ENCODE data around the gene HMBS. TPM values are rescaled to one million over a fixed set of nuclear protein-coding genes. Genes with fewer than 3 reads are reported as not detected.

The HMBS gene
- total RNA-seq, 4 donors from 2014 or later = 10.7 to 21.7 (median 15.0) TPM

- peaks cover 0 to 18% (median 0%) of the 10 kb centered on the region in 3 donors for H3K36me3 ChIP-seq
- no peak for TF ChIP-seq CTCF (IDR thresholded peaks at IDR 0.05)
- peak; percentile 59 to 77 for TF ChIP-seq POLR2A (IDR thresholded peaks at IDR 0.05)
- DNase-seq = peak; percentile 91 to 97 (median 96)
- no peaks in the 10 kb centered on the region for H3K27me3 ChIP-seq
- peak within 1 kb of the TSS; percentile 81 to 96 (median 86) for H3K4me3 ChIP-seq
- peaks cover 5 to 45% (median 10%) of the 10 kb centered on the region in 4 donors for H3K4me1 ChIP-seq
- peak within 1 kb of the TSS; percentile 85 to 91 (median 88) for H3K27ac ChIP-seq
- no peaks in the 10 kb centered on the region for H3K9me3 ChIP-seq
Observed at GRCh38 chr11:119106564-119107537, 22.2 kb downstream of the HMBS start, which contains the start of gene C2CD2L. Gene C2CD2L, plus strand, starts transcription at chr11:119107344. Its CDS starts 398 bp downstream, at chr11:119107742.

- TF ChIP-seq POLR2A (IDR thresholded peaks at IDR 0.05) (no peak), CTCF (IDR thresholded peaks at IDR 0.05) (no peak)
- H3K4me1 ChIP-seq = peaks cover 5 to 45% (median 10%) of the 10 kb centered on the region in 4 donors
- H3K27me3 ChIP-seq = no peaks in the 10 kb centered on the region
- no peaks in the 10 kb centered on the region for H3K9me3 ChIP-seq
- H3K36me3 ChIP-seq = peaks cover 0 to 26% (median 0%) of the 10 kb centered on the region in 3 donors
- peak in 1 of 3 donors; percentile 53 for DNase-seq
- peak overlapping the region; percentile 85 to 91 (median 88) for H3K27ac ChIP-seq
- peak overlapping the region; percentile 81 to 96 (median 86) for H3K4me3 ChIP-seq
Observed at GRCh38 chr11:119107538-119108145, 23.0 kb downstream of the HMBS start.

- peak; percentile 63 to 78 (median 64) for DNase-seq
- TF ChIP-seq POLR2A (IDR thresholded peaks at IDR 0.05) = peak; percentile 15 to 29
- no peak for TF ChIP-seq CTCF (IDR thresholded peaks at IDR 0.05)
- peak overlapping the region; percentile 85 to 91 (median 88) for H3K27ac ChIP-seq
- H3K4me1 ChIP-seq = peaks cover 5 to 40% (median 10%) of the 10 kb centered on the region in 4 donors
- no peaks in the 10 kb centered on the region for H3K27me3 ChIP-seq
- peaks cover 0 to 32% (median 0%) of the 10 kb centered on the region in 3 donors for H3K36me3 ChIP-seq
- H3K9me3 ChIP-seq = no peaks in the 10 kb centered on the region
- peak overlapping the region; percentile 81 to 96 (median 86) for H3K4me3 ChIP-seq
Observed at GRCh38 chr11:119108146-119108856, 23.6 kb downstream of the HMBS start.

- Histone ChIP-seq H3K27ac (peak overlapping the region; percentile 85 to 91 (median 88)), H3K4me3 (peak overlapping the region in 3 of 4 donors; percentile 81 to 90 (median 83)), H3K27me3 (no peaks in the 10 kb centered on the region), H3K4me1 (peaks cover 5 to 38% (median 10%) of the 10 kb centered on the region in 4 donors), H3K36me3 (peaks cover 0 to 38% (median 0%) of the 10 kb centered on the region in 3 donors), H3K9me3 (no peaks in the 10 kb centered on the region)
- TF ChIP-seq POLR2A (IDR thresholded peaks at IDR 0.05) (no peak), CTCF (IDR thresholded peaks at IDR 0.05) (no peak)
- DNase-seq = peak in 2 of 3 donors; percentile 68 to 85
Observed at GRCh38 chr11:119108857-119109221, 24.2 kb downstream of the HMBS start.

DNA sequence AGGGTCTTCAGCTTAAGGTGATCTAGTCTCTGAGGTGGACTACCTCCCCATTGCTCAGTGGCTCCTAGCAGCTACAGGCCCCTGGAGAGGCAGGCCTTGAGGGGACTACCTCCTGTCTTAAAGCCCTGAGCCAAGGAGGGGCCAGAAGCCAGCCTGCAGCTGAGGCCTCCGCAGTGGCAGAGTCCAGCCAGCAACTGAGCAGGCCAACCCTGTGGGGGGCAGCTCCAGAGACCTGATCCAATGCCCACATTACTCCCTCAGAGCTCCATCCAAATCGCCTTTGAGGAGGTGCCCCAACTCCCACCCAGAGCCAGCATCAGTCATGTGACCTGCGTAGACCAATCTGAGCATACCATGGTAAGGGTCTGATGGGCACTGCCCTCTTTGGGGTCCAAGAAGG, 25.2 kb downstream of the HMBS start:
- H3K36me3 ChIP-seq = peaks cover 0 to 48% (median 0%) of the 10 kb centered on the region in 3 donors
- H3K27me3 ChIP-seq = no peaks in the 10 kb centered on the region
- DNase-seq = peak in 1 of 3 donors; percentile 18
- no peak overlapping the region for H3K27ac ChIP-seq
- no peak for TF ChIP-seq POLR2A (IDR thresholded peaks at IDR 0.05)
- H3K4me1 ChIP-seq = peaks cover 5 to 38% (median 10%) of the 10 kb centered on the region in 4 donors
- H3K9me3 ChIP-seq = no peaks in the 10 kb centered on the region
- peak overlapping the region in 1 of 4 donors; percentile 90 for H3K4me3 ChIP-seq
